ENCODE measurements around the gene CTNND1. TPM values are rescaled to one million over a fixed set of nuclear protein-coding genes. Genes with fewer than 3 reads are reported as not detected.
A peak's percentile ranks its signal among the peaks of the same experiment; 100 is the strongest.

The CTNND1 gene
- total RNA-seq, 5 donors from 2014 or later (not counting 1 experiment from before 2014, with no cell fraction given), result 8.3 to 17.5 (median 12.5) TPM

GRCh38 chr11:57752954-57753353, 8.6 kb upstream of the CTNND1 start:
- no peak overlapping the region for H3K4me3 Mint-ChIP-seq
- Histone ChIP-seq H3K27me3 (replicated peaks in 1 of 2; ENCODE audit: control insufficient read depth in 2 of 2, extremely low read depth in 1 of 2, insufficient read depth in 2 of 2, low read length in 1 of 2) (no peaks in the 10 kb centered on the region), H3K9me3 (no peaks in the 10 kb centered on the region), H3K36me3 (ENCODE audit: control insufficient read depth in 2 of 2, extremely low read depth in 1 of 2, insufficient read depth in 1 of 2, low read length in 1 of 2) (no peaks in the 10 kb centered on the region), H3K4me1 (ENCODE audit: control insufficient read depth in 1 of 2, extremely low read depth in 1 of 2, insufficient read depth in 2 of 2, low read length in 2 of 2) (no peaks in the 10 kb centered on the region), H3K4me3 (ENCODE audit: control insufficient read depth in 1 of 2, extremely low read depth in 1 of 2, low read length in 1 of 2) (no peak overlapping the region), H3K27ac (ENCODE audit: low read length) (no peak overlapping the region)
- peaks cover 4 to 8% (median 7%) of the 10 kb centered on the region in 3 donors for H3K4me1 Mint-ChIP-seq
- ATAC-seq (replicated peaks in 1 of 4), result no peak
- 96% methylated on average over 28 of the region's 30 CpGs for WGBS (ENCODE audit: insufficient coverage)
- no peaks in the 10 kb centered on the region for H3K9me3 Mint-ChIP-seq
- no peak overlapping the region for H3K27ac Mint-ChIP-seq
- no peaks in the 10 kb centered on the region for H3K36me3 Mint-ChIP-seq
- no peaks in the 10 kb centered on the region for H3K27me3 Mint-ChIP-seq
- POLR2A ChIA-PET, result no interaction called here
- DNase-seq, result no peak
- CTCF ChIA-PET, result interaction anchor here in 1 of 2 donors (2.2 kb wide), 1 partner anchor 48 kb away, joined by 26 read pairs; no protein-coding TSS in a partner anchor

DNA sequence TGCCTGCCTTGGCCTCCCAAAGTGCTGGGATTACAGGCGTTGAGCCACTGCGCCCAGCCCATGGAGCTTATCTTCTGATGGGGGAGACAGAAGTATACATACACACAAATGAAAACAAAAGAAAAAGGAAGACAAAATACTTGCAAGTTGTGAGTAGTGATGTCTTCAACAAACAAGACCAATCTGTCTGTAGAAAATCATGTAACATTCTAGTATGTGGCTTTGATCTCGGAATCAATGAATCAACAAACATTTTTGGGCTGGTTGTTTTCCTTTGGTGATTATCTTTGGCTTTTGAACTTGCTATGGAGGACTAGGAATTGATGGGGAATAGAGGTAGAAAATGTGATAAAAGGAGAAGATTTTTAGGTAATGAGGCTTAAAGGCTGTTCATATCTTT, 3.4 kb upstream of the CTNND1 start:
- CTCF ChIA-PET, result interaction anchor here in 1 of 2 donors (0.9 to 4.5 kb wide), 2 partner anchors 17 to 42 kb away, joined by 4 to 24 read pairs; no protein-coding TSS in a partner anchor
- H3K36me3 Mint-ChIP-seq, result no peaks in the 10 kb centered on the region
- no peak overlapping the region for H3K27ac Mint-ChIP-seq

DNA sequence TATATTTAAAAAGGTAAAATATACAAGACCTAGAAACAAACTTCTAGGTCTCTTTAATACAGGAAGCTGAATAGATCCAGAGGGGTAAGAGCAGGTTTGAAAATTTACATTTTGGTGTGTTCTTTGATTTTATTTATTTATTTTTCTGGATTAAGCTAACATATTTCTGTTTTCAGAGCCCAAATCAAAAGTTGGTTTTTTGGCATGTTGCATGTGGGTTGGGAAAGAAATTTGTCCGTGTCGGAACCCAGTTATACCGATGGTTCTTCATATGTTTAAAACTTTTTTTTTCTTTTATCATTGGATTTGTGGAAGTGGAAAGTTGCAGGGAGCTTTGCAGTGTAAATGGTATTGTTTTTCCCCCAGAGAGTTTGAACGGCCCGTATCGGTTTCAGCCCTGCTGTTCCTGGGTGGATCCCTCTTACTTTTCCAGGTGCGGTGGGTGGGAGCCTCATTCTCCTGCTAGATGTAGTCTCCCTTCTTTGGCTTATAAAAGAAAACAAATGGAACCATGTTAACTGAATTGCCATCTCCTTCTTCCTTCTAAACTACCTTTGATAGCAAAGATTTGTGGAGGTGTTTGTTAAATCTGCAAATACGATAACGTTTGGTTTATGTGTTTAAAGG, 746 bp downstream of the CTNND1 start:
- peak overlapping the region in 1 of 2 donors; percentile 10 for H3K4me3 ChIP-seq (ENCODE audit: control insufficient read depth in 1 of 2, extremely low read depth in 1 of 2, low read length in 1 of 2)
- no peaks in the 10 kb centered on the region for H3K9me3 ChIP-seq
- Mint-ChIP-seq H3K36me3 (peaks cover 9% of the 10 kb centered on the region), H3K27ac (no peak overlapping the region), H3K9me3 (no peaks in the 10 kb centered on the region), H3K27me3 (no peaks in the 10 kb centered on the region), H3K4me1 (peaks cover 13 to 35% (median 14%) of the 10 kb centered on the region in 3 donors), H3K4me3 (peak overlapping the region in 2 of 3 donors; percentile 24 to 37)
- POLR2A ChIA-PET, result no interaction called here
- 67% methylated on average over 2 of the region's 9 CpGs for WGBS (ENCODE audit: insufficient coverage)
- CTCF ChIA-PET, result interaction anchor here (0.6 to 4.5 kb wide), 5 partner anchors 31 to 1157 kb away, joined by 3 to 24 read pairs (median 4); no protein-coding TSS in a partner anchor
- no peak for DNase-seq
- H3K27ac ChIP-seq (ENCODE audit: low read length), result no peak overlapping the region
- no peak for ATAC-seq (replicated peaks in 1 of 4)
- no peaks in the 10 kb centered on the region for H3K27me3 ChIP-seq (replicated peaks in 1 of 2; ENCODE audit: control insufficient read depth in 2 of 2, extremely low read depth in 1 of 2, insufficient read depth in 2 of 2, low read length in 1 of 2)
- H3K36me3 ChIP-seq (ENCODE audit: control insufficient read depth in 2 of 2, extremely low read depth in 1 of 2, insufficient read depth in 1 of 2, low read length in 1 of 2), result no peaks in the 10 kb centered on the region
- peaks cover 3 to 14% of the 10 kb centered on the region in 2 experiments for H3K4me1 ChIP-seq (ENCODE audit: control insufficient read depth in 1 of 2, extremely low read depth in 1 of 2, insufficient read depth in 2 of 2, low read length in 2 of 2)

More for the DNA sequence above, 3.4 kb upstream of the CTNND1 start:
- Histone ChIP-seq H3K27ac (ENCODE audit: low read length) (no peak overlapping the region), H3K36me3 (ENCODE audit: control insufficient read depth in 2 of 2, extremely low read depth in 1 of 2, insufficient read depth in 1 of 2, low read length in 1 of 2) (no peaks in the 10 kb centered on the region), H3K4me1 (ENCODE audit: control insufficient read depth in 1 of 2, extremely low read depth in 1 of 2, insufficient read depth in 2 of 2, low read length in 2 of 2) (peaks cover 3 to 7% of the 10 kb centered on the region in 2 experiments), H3K27me3 (replicated peaks in 1 of 2; ENCODE audit: control insufficient read depth in 2 of 2, extremely low read depth in 1 of 2, insufficient read depth in 2 of 2, low read length in 1 of 2) (no peaks in the 10 kb centered on the region), H3K4me3 (ENCODE audit: control insufficient read depth in 1 of 2, extremely low read depth in 1 of 2, low read length in 1 of 2) (no peak overlapping the region), H3K9me3 (no peaks in the 10 kb centered on the region)
- no CpG with 5 or more reads among the region's 3 CpGs for whole genome bisulfite sequencing (ENCODE audit: insufficient coverage)
- no peaks in the 10 kb centered on the region for H3K9me3 Mint-ChIP-seq
- POLR2A ChIA-PET, result no interaction called here
- H3K4me3 Mint-ChIP-seq, result no peak overlapping the region
- H3K4me1 Mint-ChIP-seq, result peaks cover 8 to 26% (median 8%) of the 10 kb centered on the region in 3 donors
- no peaks in the 10 kb centered on the region for H3K27me3 Mint-ChIP-seq
- DNase-seq (no peak), ATAC-seq (replicated peaks in 1 of 4) (no peak)

GRCh38 chr11:57763568-57763967, 2.0 kb downstream of the CTNND1 start:
- H3K4me1 Mint-ChIP-seq, result peaks cover 13 to 35% (median 14%) of the 10 kb centered on the region in 3 donors
- ChIA-PET POLR2A (no interaction called here), CTCF (interaction anchor here (0.6 to 2.1 kb wide), 3 partner anchors 37 to 122 kb away, joined by 4 to 19 read pairs (median 4); no protein-coding TSS in a partner anchor)
- WGBS (ENCODE audit: insufficient coverage), result no CpG with 5 or more reads among the region's 1 CpG
- Histone ChIP-seq H3K27ac (ENCODE audit: low read length) (no peak overlapping the region), H3K4me1 (ENCODE audit: control insufficient read depth in 1 of 2, extremely low read depth in 1 of 2, insufficient read depth in 2 of 2, low read length in 2 of 2) (peaks cover 3 to 14% of the 10 kb centered on the region in 2 experiments), H3K27me3 (replicated peaks in 1 of 2; ENCODE audit: control insufficient read depth in 2 of 2, extremely low read depth in 1 of 2, insufficient read depth in 2 of 2, low read length in 1 of 2) (no peaks in the 10 kb centered on the region), H3K9me3 (no peaks in the 10 kb centered on the region), H3K4me3 (ENCODE audit: control insufficient read depth in 1 of 2, extremely low read depth in 1 of 2, low read length in 1 of 2) (no peak overlapping the region), H3K36me3 (ENCODE audit: control insufficient read depth in 2 of 2, extremely low read depth in 1 of 2, insufficient read depth in 1 of 2, low read length in 1 of 2) (no peaks in the 10 kb centered on the region)
- ATAC-seq (replicated peaks in 1 of 4), result no peak
- DNase-seq, result no peak
- peaks cover 10% of the 10 kb centered on the region for H3K36me3 Mint-ChIP-seq
- H3K27me3 Mint-ChIP-seq, result no peaks in the 10 kb centered on the region
- H3K4me3 Mint-ChIP-seq, result peak overlapping the region in 1 of 3 donors; percentile 20
- no peaks in the 10 kb centered on the region for H3K9me3 Mint-ChIP-seq
- H3K27ac Mint-ChIP-seq, result no peak overlapping the region

- no peak overlapping the region for H3K27ac Mint-ChIP-seq
- no peaks in the 10 kb centered on the region for H3K27me3 Mint-ChIP-seq
- H3K9me3 Mint-ChIP-seq, result no peaks in the 10 kb centered on the region
- DNase-seq (no peak), ATAC-seq (replicated peaks in 1 of 4) (no peak)
- WGBS (ENCODE audit: insufficient coverage), result 71% methylated on average over 1 of the region's 4 CpGs
- H3K27ac ChIP-seq (ENCODE audit: low read length), result no peak overlapping the region
- H3K4me3 ChIP-seq (ENCODE audit: control insufficient read depth in 1 of 2, extremely low read depth in 1 of 2, low read length in 1 of 2), result no peak overlapping the region
- no peaks in the 10 kb centered on the region for H3K9me3 ChIP-seq
- ChIA-PET CTCF (interaction anchor here (0.6 to 2.1 kb wide), 4 partner anchors 36 to 157 kb away, joined by 3 to 19 read pairs (median 4); no protein-coding TSS in a partner anchor), POLR2A (no interaction called here)
- no peaks in the 10 kb centered on the region for H3K36me3 ChIP-seq (ENCODE audit: control insufficient read depth in 2 of 2, extremely low read depth in 1 of 2, insufficient read depth in 1 of 2, low read length in 1 of 2)
- peaks cover 13 to 35% (median 14%) of the 10 kb centered on the region in 3 donors for H3K4me1 Mint-ChIP-seq
- H3K36me3 Mint-ChIP-seq, result peaks cover 10% of the 10 kb centered on the region
- H3K4me3 Mint-ChIP-seq, result no peak overlapping the region
- peaks cover 3 to 14% of the 10 kb centered on the region in 2 experiments for H3K4me1 ChIP-seq (ENCODE audit: control insufficient read depth in 1 of 2, extremely low read depth in 1 of 2, insufficient read depth in 2 of 2, low read length in 2 of 2)
- H3K27me3 ChIP-seq (replicated peaks in 1 of 2; ENCODE audit: control insufficient read depth in 2 of 2, extremely low read depth in 1 of 2, insufficient read depth in 2 of 2, low read length in 1 of 2), result no peaks in the 10 kb centered on the region
Measured at GRCh38 chr11:57764021-57764420, 2.4 kb downstream of the CTNND1 start.

DNA sequence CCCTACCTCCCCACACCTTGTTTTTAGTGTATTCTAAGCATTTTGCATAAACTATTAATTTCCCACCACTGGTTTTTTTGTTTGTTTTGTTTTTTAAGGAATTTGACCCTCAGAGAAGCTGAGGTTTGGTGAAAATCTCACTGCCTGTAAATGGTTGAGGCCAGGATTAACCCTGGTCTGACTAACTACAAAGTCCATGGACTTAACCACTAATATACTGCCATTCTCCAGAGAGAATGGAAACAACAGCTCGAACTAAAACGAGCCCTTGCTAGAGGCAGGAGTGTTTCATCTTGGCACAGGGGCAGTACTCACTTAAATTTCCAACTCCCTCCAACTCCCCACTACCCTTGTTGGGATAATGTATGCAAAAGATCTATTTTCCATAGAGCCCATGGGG, 3.0 kb downstream of the CTNND1 start:
- Histone ChIP-seq H3K4me3 (ENCODE audit: control insufficient read depth in 1 of 2, extremely low read depth in 1 of 2, low read length in 1 of 2) (no peak overlapping the region), H3K4me1 (ENCODE audit: control insufficient read depth in 1 of 2, extremely low read depth in 1 of 2, insufficient read depth in 2 of 2, low read length in 2 of 2) (peaks cover 3 to 14% of the 10 kb centered on the region in 2 experiments), H3K9me3 (no peaks in the 10 kb centered on the region), H3K36me3 (ENCODE audit: control insufficient read depth in 2 of 2, extremely low read depth in 1 of 2, insufficient read depth in 1 of 2, low read length in 1 of 2) (no peaks in the 10 kb centered on the region), H3K27ac (ENCODE audit: low read length) (no peak overlapping the region), H3K27me3 (replicated peaks in 1 of 2; ENCODE audit: control insufficient read depth in 2 of 2, extremely low read depth in 1 of 2, insufficient read depth in 2 of 2, low read length in 1 of 2) (no peaks in the 10 kb centered on the region)
- no peak overlapping the region for H3K27ac Mint-ChIP-seq
- ATAC-seq (replicated peaks in 1 of 4) (no peak), DNase-seq (no peak)
- CTCF ChIA-PET, result interaction anchor here (0.6 to 2.1 kb wide), 3 partner anchors 36 to 157 kb away, joined by 3 to 19 read pairs (median 4); no protein-coding TSS in a partner anchor
- POLR2A ChIA-PET, result no interaction called here
- H3K27me3 Mint-ChIP-seq, result no peaks in the 10 kb centered on the region
- peaks cover 12% of the 10 kb centered on the region for H3K36me3 Mint-ChIP-seq
- no CpG with 5 or more reads among the region's 2 CpGs for WGBS (ENCODE audit: insufficient coverage)
- H3K9me3 Mint-ChIP-seq, result no peaks in the 10 kb centered on the region
- peaks cover 14 to 37% (median 16%) of the 10 kb centered on the region in 3 donors for H3K4me1 Mint-ChIP-seq
- H3K4me3 Mint-ChIP-seq, result no peak overlapping the region

Measured in T-cell (primary cell).